Loucy (cell line): Measurements from ENCODE around the gene CAMK2D.

Experiments used
- CTCF ChIP-seq: fragments of 200-600 bp; sonication (generic); conservative IDR thresholded peaks from 2 replicates; pipeline ENCODE4 v1.5.1; 2014; ENCODE audit warnings: mild to moderate bottlenecking, antibody characterized with exemption, low read length
- EZH2phosphoT487 ChIP-seq: fragments of 200-600 bp; IDR thresholded peaks from 2 replicates; pipeline ENCODE4 v1.6.1; 2018; ENCODE audit warnings: antibody characterized with exemption, mild to moderate bottlenecking, moderate library complexity, borderline replicate concordance

- TF ChIP-seq CTCF (no peak), EZH2phosphoT487 (no peak)
These were observed 248.2 kb downstream of the CAMK2D start for GRCh38 chr4:113513382-113513781.
